HepG2 (cell line): Measurements from ENCODE around the gene SLC11A1. TPM values are rescaled to one million over a fixed set of nuclear protein-coding genes. Genes with fewer than 3 reads are reported as not detected.
A peak's percentile ranks its signal among the peaks of the same experiment; 100 is the strongest.

Experiments used
- ASH2L ChIP-seq: fragments of 300-600, 200-600 bp; sonication (generic); IDR thresholded peaks from 2 replicates; pipeline ENCODE4 v1.7.0; 2017; ENCODE audit warnings: low read depth, mild to moderate bottlenecking, moderate library complexity, mixed read lengths, low read length; ENCODE audit not compliant: insufficient read length
- CHCHD3 ChIP-seq: sonication (generic); formaldehyde crosslinking; IDR thresholded peaks from 2 replicates; pipeline ENCODE4 v1.8.0; 2022; ENCODE audit warnings: mild to moderate bottlenecking, missing genetic modification reagents, moderate library complexity
- FOXK1 ChIP-seq: sonication (generic); formaldehyde crosslinking; IDR thresholded peaks from 2 replicates; pipeline ENCODE4 v1.4.0; 2020; ENCODE audit warnings: low read depth, missing genetic modification reagents, borderline replicate concordance
- HMG20B ChIP-seq: conservative IDR thresholded peaks from 2 replicates; pipeline ENCODE4 v1.6.1; 2016; ENCODE audit warnings: missing genetic modification reagents, missing compliant biosample characterization
- KDM2A ChIP-seq: sonication (generic); formaldehyde crosslinking; IDR thresholded peaks from 2 replicates; pipeline ENCODE4 v1.4.0; 2020; ENCODE audit warnings: low read depth, missing genetic modification reagents, borderline replicate concordance
- KLF13 ChIP-seq: sonication (generic); formaldehyde crosslinking; IDR thresholded peaks from 2 replicates; pipeline ENCODE4 v1.4.0; 2020; ENCODE audit warnings: mild to moderate bottlenecking, missing genetic modification reagents
- MEF2D ChIP-seq: sonication (generic); formaldehyde crosslinking; IDR thresholded peaks from 2 replicates; pipeline ENCODE4 v1.5.1; 2020; ENCODE audit warnings: mild to moderate bottlenecking, missing genetic modification reagents
- MXD3 ChIP-seq: IDR thresholded peaks from 2 replicates; pipeline ENCODE4 v1.6.1; 2016; ENCODE audit warnings: mild to moderate bottlenecking, missing biosample characterization, missing genetic modification reagents
- POLR2G ChIP-seq: fragments of 200-400 bp; formaldehyde crosslinking; IDR thresholded peaks from 2 replicates; pipeline ENCODE4 v1.6.1; 2018; ENCODE audit warnings: mild to moderate bottlenecking, low read depth, low read length, moderate library complexity
- SOX6 ChIP-seq, 2 experiments: fragments of 450-650 bp in 1 of 2; sonication (generic) in 1 of 2; formaldehyde crosslinking in 1 of 2; IDR thresholded peaks; 2 replicates each; pipeline versions ENCODE4 v1.4.0 to v1.6.1; 2017 to 2020; ENCODE audit warnings: antibody characterized with exemption in 1 of 2, mild to moderate bottlenecking in 1 of 2, missing genetic modification reagents in 1 of 2
- TEAD3 ChIP-seq: optimal IDR thresholded peaks from 2 replicates; pipeline ENCODE3; 2016; ENCODE audit warnings: borderline replicate concordance
- TRIM24 ChIP-seq: sonication (generic); formaldehyde crosslinking; IDR thresholded peaks from 2 replicates; pipeline ENCODE4 v1.8.0; 2022; ENCODE audit warnings: mild to moderate bottlenecking, missing genetic modification reagents
- ZFP1 ChIP-seq: IDR thresholded peaks from 2 replicates; pipeline ENCODE4 v1.6.1; 2016
- ZFP90 ChIP-seq: sonication (generic); formaldehyde crosslinking; IDR thresholded peaks from 2 replicates; pipeline ENCODE4 v1.8.0; 2022; ENCODE audit warnings: missing genetic modification reagents, mild to moderate bottlenecking, inconsistent platforms, borderline replicate concordance
- ZNF253 ChIP-seq: sonication (generic); formaldehyde crosslinking; IDR thresholded peaks from 2 replicates; pipeline ENCODE4 v1.8.0; 2022; ENCODE audit warnings: mild to moderate bottlenecking, missing genetic modification reagents, borderline replicate concordance
- ZNF260 ChIP-seq: sonication (generic); formaldehyde crosslinking; IDR thresholded peaks from 2 replicates; pipeline ENCODE4 v1.4.0; 2020; ENCODE audit warnings: missing genetic modification reagents, low read depth, mild to moderate bottlenecking, borderline replicate concordance
- ZNF317 ChIP-seq: sonication (generic); formaldehyde crosslinking; IDR thresholded peaks from 2 replicates; pipeline ENCODE4 v1.5.0; 2020; ENCODE audit warnings: mild to moderate bottlenecking, missing genetic modification reagents
- ZNF414 ChIP-seq: sonication (generic); formaldehyde crosslinking; IDR thresholded peaks from 2 replicates; pipeline ENCODE4 v1.5.0; 2020; ENCODE audit warnings: missing genetic modification reagents
- ZNF547 ChIP-seq: sonication (generic); formaldehyde crosslinking; IDR thresholded peaks from 2 replicates; pipeline ENCODE4 v1.5.1; 2020; ENCODE audit warnings: mild to moderate bottlenecking, missing genetic modification reagents
- ZNF616 ChIP-seq: sonication (generic); formaldehyde crosslinking; IDR thresholded peaks from 2 replicates; pipeline ENCODE4 v1.5.0; 2020; ENCODE audit warnings: low read depth, mild to moderate bottlenecking, missing genetic modification reagents
- ZSCAN21 ChIP-seq: sonication (generic); formaldehyde crosslinking; IDR thresholded peaks from 2 replicates; pipeline ENCODE4 v1.8.0; 2022; ENCODE audit warnings: mild to moderate bottlenecking, missing genetic modification reagents, moderate library complexity, borderline replicate concordance
- polyA plus RNA-seq, 8 experiments: library from polyadenylated mRNA; depleted of rRNA in 3 of 8; stranded (reverse) in 7 of 8; unstranded in 1 of 8; fragments of >200 nt; fragmentation: Illumina TruSeq in 4 of 8; extraction: Trizol in 4 of 8; gene quantifications; 2 replicates each; pipeline versions ENCODE4 v1.2.1 to v1.2.3, GENCODE V29; 2011 to 2016; ENCODE audit warnings: low read depth in 4 of 8, missing spikeins in 1 of 8, mixed read lengths in 1 of 8; ENCODE audit not compliant: insufficient read depth in 1 of 8
- total RNA-seq, 5 experiments: library from RNA; depleted of rRNA; stranded (reverse); fragments of >200 nt; fragmentation: Illumina TruSeq; extraction: Trizol; gene quantifications; 2 replicates each; pipeline ENCODE4 v1.2.3, GENCODE V29; 2016; ENCODE audit warnings: low read depth in 1 of 5
- TF ChIP-seq, protein P1 (sequence below): sonication (generic); formaldehyde crosslinking; IDR thresholded peaks from 2 replicates; pipeline ENCODE4 v1.9.0; 2021; ENCODE audit warnings: missing genetic modification reagents, borderline replicate concordance
- TF ChIP-seq, protein P2 (sequence below): sonication (generic); formaldehyde crosslinking; IDR thresholded peaks from 2 replicates; pipeline ENCODE4 v1.5.0; 2020; ENCODE audit warnings: missing genetic modification reagents

Gene SLC11A1
- total and polyA plus RNA-seq, 2 of the 13 experiments (the other 11 are each of a cell fraction or from before 2014, with no cell fraction given): 0.33 to 2.3 TPM

DNA sequence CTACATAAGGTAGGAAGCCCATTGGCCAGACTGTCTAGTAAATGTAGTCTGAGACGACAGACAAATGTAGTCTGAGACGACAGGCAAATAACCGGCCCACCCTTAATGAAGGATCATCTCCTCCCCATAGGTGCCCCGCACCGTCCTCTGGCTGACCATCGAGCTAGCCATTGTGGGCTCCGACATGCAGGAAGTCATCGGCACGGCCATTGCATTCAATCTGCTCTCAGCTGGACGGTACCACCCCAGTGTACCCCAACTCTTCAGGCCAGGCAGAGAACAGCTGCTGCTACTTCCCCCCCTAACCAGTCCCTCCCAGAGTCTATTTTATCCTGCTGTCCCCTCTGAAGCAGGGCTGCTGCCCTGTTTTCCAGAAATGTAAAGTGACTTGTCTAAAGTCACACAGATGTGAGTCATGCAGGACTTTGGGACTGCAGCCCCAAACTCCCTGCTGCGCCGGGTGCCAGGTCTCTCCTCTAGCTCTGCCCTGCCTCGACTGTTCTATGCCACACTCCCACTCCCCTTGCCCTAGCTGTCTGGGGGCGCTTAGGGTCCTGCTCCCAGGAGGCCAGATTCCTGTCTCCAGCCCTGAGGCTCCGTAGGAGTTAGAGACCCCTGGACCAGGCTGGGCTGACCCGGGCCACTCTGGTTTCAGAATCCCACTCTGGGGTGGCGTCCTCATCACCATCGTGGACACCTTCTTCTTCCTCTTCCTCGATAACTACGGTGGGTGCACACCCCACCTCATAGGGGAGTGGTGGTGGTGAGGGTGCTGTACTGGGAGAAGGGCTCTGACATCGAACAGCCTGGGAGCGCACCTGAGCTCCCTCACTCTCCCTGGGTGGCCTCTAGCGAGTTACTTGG, 4.7 kb downstream of the SLC11A1 start (continued):
- TF ChIP-seq MXD3 (CRISPR knock-in tag) (no peak), ZNF260 (CRISPR knock-in tag) (0 out of 2 replicates have a peak, but pooled peaks have one; percentile 34), POLR2G (no peak), MEF2D (CRISPR knock-in tag) (no peak), CHCHD3 (CRISPR knock-in tag) (no peak), ZFP1 (CRISPR knock-in tag) (no peak), ZNF253 (CRISPR knock-in tag) (0 out of 2 replicates have a peak, but pooled peaks have one; percentile 58), ZNF616 (CRISPR knock-in tag) (0 out of 2 replicates have a peak, but pooled peaks have one; percentile 47), SOX6 (IDR thresholded peaks at IDR 0.05) (no peak), SOX6 (CRISPR knock-in tag; IDR thresholded peaks at IDR 0.05) (no peak), KLF13 (CRISPR knock-in tag) (0 out of 2 replicates have a peak, but pooled peaks have one; percentile 58), ASH2L (no peak), ZFP90 (CRISPR knock-in tag) (peak; percentile 53; the same call in 1 of the 2 replicates), TRIM24 (CRISPR knock-in tag) (no peak), ZNF317 (CRISPR knock-in tag) (no peak), TEAD3 (CRISPR knock-in tag) (peak; percentile 10), HMG20B (CRISPR knock-in tag) (no peak), ZSCAN21 (CRISPR knock-in tag) (0 out of 2 replicates have a peak, but pooled peaks have one; percentile 63), KDM2A (CRISPR knock-in tag) (no peak; the same call in 1 of the 2 replicates), FOXK1 (CRISPR knock-in tag) (no peak), ZNF547 (CRISPR knock-in tag) (peak; percentile 32; the same call in 1 of the 2 replicates), ZNF414 (no peak)
- TF ChIP-seq, protein P1, sequence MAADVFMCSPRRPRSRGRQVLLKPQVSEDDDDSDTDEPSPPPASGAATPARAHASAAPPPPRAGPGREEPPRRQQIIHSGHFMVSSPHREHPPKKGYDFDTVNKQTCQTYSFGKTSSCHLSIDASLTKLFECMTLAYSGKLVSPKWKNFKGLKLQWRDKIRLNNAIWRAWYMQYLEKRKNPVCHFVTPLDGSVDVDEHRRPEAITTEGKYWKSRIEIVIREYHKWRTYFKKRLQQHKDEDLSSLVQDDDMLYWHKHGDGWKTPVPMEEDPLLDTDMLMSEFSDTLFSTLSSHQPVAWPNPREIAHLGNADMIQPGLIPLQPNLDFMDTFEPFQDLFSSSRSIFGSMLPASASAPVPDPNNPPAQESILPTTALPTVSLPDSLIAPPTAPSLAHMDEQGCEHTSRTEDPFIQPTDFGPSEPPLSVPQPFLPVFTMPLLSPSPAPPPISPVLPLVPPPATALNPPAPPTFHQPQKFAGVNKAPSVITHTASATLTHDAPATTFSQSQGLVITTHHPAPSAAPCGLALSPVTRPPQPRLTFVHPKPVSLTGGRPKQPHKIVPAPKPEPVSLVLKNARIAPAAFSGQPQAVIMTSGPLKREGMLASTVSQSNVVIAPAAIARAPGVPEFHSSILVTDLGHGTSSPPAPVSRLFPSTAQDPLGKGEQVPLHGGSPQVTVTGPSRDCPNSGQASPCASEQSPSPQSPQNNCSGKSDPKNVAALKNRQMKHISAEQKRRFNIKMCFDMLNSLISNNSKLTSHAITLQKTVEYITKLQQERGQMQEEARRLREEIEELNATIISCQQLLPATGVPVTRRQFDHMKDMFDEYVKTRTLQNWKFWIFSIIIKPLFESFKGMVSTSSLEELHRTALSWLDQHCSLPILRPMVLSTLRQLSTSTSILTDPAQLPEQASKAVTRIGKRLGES (CRISPR knock-in tag): no peak
- TF ChIP-seq, protein P2, sequence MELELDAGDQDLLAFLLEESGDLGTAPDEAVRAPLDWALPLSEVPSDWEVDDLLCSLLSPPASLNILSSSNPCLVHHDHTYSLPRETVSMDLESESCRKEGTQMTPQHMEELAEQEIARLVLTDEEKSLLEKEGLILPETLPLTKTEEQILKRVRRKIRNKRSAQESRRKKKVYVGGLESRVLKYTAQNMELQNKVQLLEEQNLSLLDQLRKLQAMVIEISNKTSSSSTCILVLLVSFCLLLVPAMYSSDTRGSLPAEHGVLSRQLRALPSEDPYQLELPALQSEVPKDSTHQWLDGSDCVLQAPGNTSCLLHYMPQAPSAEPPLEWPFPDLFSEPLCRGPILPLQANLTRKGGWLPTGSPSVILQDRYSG (CRISPR knock-in tag): no peak
